ENCODE data around the gene ADCY2.

Gene ADCY2

GRCh38 chr5:7850395-7851239 is 454.7 kb downstream of the ADCY2 start, which contains the start of gene CFAP90:
TSS of gene CFAP90 (minus strand) at chr5:7851133. CDS start at chr5:7851021, 112 bp downstream.
- DNase-seq (ENCODE audit: extremely low read depth, low read depth), result no peak
- peak within 1 kb of the TSS; percentile 38 for H3K4me3 ChIP-seq (replicated peaks; ENCODE audit: low read depth, low read length)

GRCh38 chr5:7851240-7851592 is 455.3 kb downstream of the ADCY2 start:
- no peak for DNase-seq (ENCODE audit: extremely low read depth, low read depth)
- no peak for TF ChIP-seq CTCF (IDR thresholded peaks at IDR 0.05; ENCODE audit: low read depth, low read length, missing control alignments)
- peak overlapping the region; percentile 38 for H3K4me3 ChIP-seq (replicated peaks; ENCODE audit: low read depth, low read length)

More at GRCh38 chr5:7850395-7851239, 454.7 kb downstream of the ADCY2 start, which contains the start of gene CFAP90:
- TF ChIP-seq CTCF (IDR thresholded peaks at IDR 0.05; ENCODE audit: low read depth, low read length, missing control alignments), result peak; percentile 40

- H3K4me3 ChIP-seq (replicated peaks; ENCODE audit: low read depth, low read length), result no peak overlapping the region
- no peak for TF ChIP-seq CTCF (IDR thresholded peaks at IDR 0.05; ENCODE audit: low read depth, low read length, missing control alignments)
- DNase-seq (ENCODE audit: extremely low read depth, low read depth), result no peak
Observed at GRCh38 chr5:7851617-7852289, 455.8 kb downstream of the ADCY2 start.

- no peak overlapping the region for H3K4me3 ChIP-seq (replicated peaks; ENCODE audit: low read depth, low read length)
- DNase-seq (ENCODE audit: extremely low read depth, low read depth), result no peak
- no peak for TF ChIP-seq CTCF (IDR thresholded peaks at IDR 0.05; ENCODE audit: low read depth, low read length, missing control alignments)
Observed at GRCh38 chr5:7852542-7852941, 456.6 kb downstream of the ADCY2 start.

- H3K4me3 ChIP-seq (replicated peaks; ENCODE audit: low read depth, low read length), result no peak overlapping the region
- DNase-seq (ENCODE audit: extremely low read depth, low read depth), result no peak
- no peak for TF ChIP-seq CTCF (IDR thresholded peaks at IDR 0.05; ENCODE audit: low read depth, low read length, missing control alignments)
Observed at GRCh38 chr5:7852988-7853387, 457.1 kb downstream of the ADCY2 start.

DNA sequence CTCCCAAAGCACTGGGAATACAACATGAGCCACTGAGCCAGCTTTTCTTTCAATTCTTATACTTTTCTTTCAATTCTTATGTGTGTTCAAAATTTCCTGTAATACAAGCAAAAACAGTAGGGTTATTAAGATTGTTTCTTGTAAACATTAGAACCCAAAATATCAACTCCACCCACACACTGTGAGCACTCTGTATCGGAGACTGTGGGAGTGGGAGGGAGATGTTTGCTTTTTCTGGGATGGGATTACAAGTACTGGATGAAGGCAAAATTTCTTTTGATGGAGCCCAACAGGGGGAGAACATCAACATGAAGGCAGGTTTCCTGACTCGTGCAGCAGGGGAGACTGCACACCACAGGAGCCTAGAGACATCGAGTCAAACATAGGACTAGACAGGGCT is 459.7 kb downstream of the ADCY2 start:
- H3K4me3 ChIP-seq (replicated peaks; ENCODE audit: low read depth, low read length), result no peak overlapping the region
- no peak for DNase-seq (ENCODE audit: extremely low read depth, low read depth)
- TF ChIP-seq CTCF (IDR thresholded peaks at IDR 0.05; ENCODE audit: low read depth, low read length, missing control alignments), result no peak
